Testis (tissue), 5 donors: ENCODE results near the gene HECA. TPM values are rescaled to one million over a fixed set of nuclear protein-coding genes. Genes with fewer than 3 reads are reported as not detected.
A peak's percentile ranks its signal among the peaks of the same experiment; 100 is the strongest.

ENCODE experiments used
- DNase-seq: peaks from one replicate; pipeline ENCODE4 v3.0.0-alpha.2; 2019
- H3K27ac ChIP-seq, 2 donors: fragments of 200-600 bp; sonication (generic); one replicate each; pipeline ENCODE4 v1.5.1; 2019
- H3K27me3 ChIP-seq: fragments of 200-600 bp; sonication (generic); one replicate; pipeline ENCODE4 v1.5.1; 2019
- H3K36me3 ChIP-seq: fragments of 200-600 bp; sonication (generic); one replicate; pipeline ENCODE4 v1.5.1; 2017; ENCODE audit warnings: low read depth; ENCODE audit errors: missing control alignments
- H3K4me1 ChIP-seq: fragments of 200-600 bp; sonication (generic); one replicate; pipeline ENCODE4 v1.5.1; 2019
- H3K4me3 ChIP-seq, 2 donors: fragments of 200-600 bp; sonication (generic); one replicate each; pipeline ENCODE4 v1.5.1; 2017 to 2019
- H3K9me3 ChIP-seq: fragments of 200-600 bp; sonication (generic); one replicate; pipeline ENCODE4 v1.5.1; 2017
- POLR2A ChIP-seq: fragments of 450-650 bp; IDR thresholded peaks from one replicate; pipeline ENCODE4 v1.6.1; 2017; ENCODE audit warnings: antibody characterized with exemption, mild to moderate bottlenecking, moderate library complexity
- WGBS, 2 donors: methylation state at CpG; one replicate each; pipeline ENCODE4 v1.1.5; 2018; 5-methylcytosine and 5-hydroxymethylcytosine counted together
- intact Hi-C: fragments of 100-400 bp; cut with DNase I; formaldehyde crosslinking; loops from one replicate; pipeline ENCODE4 v1.15.1; 2023; ENCODE audit warnings: low total_unique reads
- long read RNA-seq, 2 donors: transcript quantifications; one replicate each; lab custom pipeline, GENCODE V29; 2026
- polyA plus RNA-seq: library from polyadenylated mRNA; stranded (reverse); fragments of 350-450 nt; fragmentation: Illumina TruSeq; extraction: RNeasy Lipid Tissue Mini Kit (QIAGEN cat#74804); gene quantifications from one replicate; pipeline ENCODE4 v1.2.3, GENCODE V29; 2014; ENCODE audit warnings: low read depth, low replicate concordance; ENCODE audit not compliant: insufficient read depth
- total RNA-seq, 2 donors: library from RNA; depleted of rRNA; stranded (reverse); fragments of >200 nt; gene quantifications; one replicate each; pipeline ENCODE4 v1.2.3, GENCODE V29; 2016
- TF ChIP-seq, protein P1 (sequence below), 3 experiments: fragments of 450-650 bp in 2 of 3; fragments of 200-600 bp in 1 of 3; sonication (generic) in 1 of 3; IDR thresholded peaks; one replicate each; pipeline ENCODE4 v1.5.1; 2016 to 2019; ENCODE audit warnings: antibody characterized with exemption in 3 of 3, mild to moderate bottlenecking in 2 of 3, moderate library complexity in 1 of 3

Gene HECA, protein sequence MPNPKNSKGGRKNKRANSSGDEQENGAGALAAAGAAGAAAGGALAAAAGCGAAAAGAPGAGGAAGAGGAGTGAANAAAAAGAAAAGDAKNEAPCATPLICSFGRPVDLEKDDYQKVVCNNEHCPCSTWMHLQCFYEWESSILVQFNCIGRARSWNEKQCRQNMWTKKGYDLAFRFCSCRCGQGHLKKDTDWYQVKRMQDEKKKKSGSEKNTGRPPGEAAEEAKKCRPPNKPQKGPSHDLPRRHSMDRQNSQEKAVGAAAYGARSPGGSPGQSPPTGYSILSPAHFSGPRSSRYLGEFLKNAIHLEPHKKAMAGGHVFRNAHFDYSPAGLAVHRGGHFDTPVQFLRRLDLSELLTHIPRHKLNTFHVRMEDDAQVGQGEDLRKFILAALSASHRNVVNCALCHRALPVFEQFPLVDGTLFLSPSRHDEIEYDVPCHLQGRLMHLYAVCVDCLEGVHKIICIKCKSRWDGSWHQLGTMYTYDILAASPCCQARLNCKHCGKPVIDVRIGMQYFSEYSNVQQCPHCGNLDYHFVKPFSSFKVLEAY
- total RNA-seq (10 to 100 TPM; 40.2 to 47.4 TPM), polyA plus RNA-seq (19.1 TPM)
- long read RNA-seq, donor 1, full-length matches to known transcripts: 3 of 3 reads
- long read RNA-seq, donor 1, partial matches to known transcripts: 0 of 3 reads
- long read RNA-seq, donor 1, other reads (novel, unspliced or antisense): 0 of 3 reads
- long read RNA-seq, donor 2, full-length matches to known transcripts: 1 of 1 reads
- long read RNA-seq, donor 2, partial matches to known transcripts: 0 of 1 reads
- long read RNA-seq, donor 2, other reads (novel, unspliced or antisense): 0 of 1 reads

DNA sequence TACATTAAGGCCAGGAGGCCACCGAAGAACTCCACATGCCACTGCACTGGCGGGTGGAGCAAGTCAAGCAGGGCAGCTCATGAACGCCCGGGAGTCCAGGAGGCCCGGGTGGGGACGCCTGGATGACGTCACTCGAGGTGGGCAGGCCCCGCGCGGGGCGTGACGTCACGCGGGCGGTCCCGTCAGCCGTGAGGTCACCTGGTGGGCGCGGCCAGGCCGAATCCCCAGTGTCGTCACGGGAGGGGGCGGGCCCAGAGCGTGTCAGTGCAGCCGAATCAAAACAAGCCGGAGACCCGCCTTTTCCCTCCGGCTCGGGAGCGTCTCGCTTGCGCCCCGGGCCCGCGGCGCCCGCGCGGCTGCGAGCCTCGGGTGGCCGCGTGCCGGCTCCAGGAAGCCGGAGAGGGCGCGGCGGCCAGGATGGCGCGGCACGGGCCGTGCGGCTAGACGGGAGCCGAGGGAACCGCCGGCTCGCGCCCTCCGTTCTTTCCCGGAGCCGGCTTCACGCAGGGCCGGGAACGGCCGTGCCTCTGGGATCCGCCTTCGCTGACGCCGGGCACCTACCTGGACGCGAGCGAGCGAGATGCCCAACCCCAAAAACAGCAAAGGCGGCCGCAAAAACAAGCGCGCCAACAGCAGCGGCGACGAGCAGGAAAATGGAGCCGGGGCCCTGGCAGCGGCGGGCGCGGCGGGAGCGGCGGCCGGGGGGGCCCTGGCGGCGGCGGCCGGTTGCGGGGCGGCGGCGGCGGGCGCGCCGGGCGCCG, at the start of gene HECA:
HECA (plus strand) TSS at position 264 of the 761 bp plus-strand sequence; CDS start at position 581, 317 bp downstream.
- Histone ChIP-seq H3K4me3 (peak within 1 kb of the TSS; percentile 78 to 89), H3K27me3 (no peaks in the 10 kb centered on the region), H3K9me3 (no peaks in the 10 kb centered on the region), H3K36me3 (no peaks in the 10 kb centered on the region), H3K4me1 (peaks cover 13% of the 10 kb centered on the region), H3K27ac (peak within 1 kb of the TSS; percentile 90 to 98)
- TF ChIP-seq, protein P1, sequence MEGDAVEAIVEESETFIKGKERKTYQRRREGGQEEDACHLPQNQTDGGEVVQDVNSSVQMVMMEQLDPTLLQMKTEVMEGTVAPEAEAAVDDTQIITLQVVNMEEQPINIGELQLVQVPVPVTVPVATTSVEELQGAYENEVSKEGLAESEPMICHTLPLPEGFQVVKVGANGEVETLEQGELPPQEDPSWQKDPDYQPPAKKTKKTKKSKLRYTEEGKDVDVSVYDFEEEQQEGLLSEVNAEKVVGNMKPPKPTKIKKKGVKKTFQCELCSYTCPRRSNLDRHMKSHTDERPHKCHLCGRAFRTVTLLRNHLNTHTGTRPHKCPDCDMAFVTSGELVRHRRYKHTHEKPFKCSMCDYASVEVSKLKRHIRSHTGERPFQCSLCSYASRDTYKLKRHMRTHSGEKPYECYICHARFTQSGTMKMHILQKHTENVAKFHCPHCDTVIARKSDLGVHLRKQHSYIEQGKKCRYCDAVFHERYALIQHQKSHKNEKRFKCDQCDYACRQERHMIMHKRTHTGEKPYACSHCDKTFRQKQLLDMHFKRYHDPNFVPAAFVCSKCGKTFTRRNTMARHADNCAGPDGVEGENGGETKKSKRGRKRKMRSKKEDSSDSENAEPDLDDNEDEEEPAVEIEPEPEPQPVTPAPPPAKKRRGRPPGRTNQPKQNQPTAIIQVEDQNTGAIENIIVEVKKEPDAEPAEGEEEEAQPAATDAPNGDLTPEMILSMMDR (IDR thresholded peaks at IDR 0.05): no peak
- TF ChIP-seq POLR2A: peak; percentile 86
- WGBS, 2 donors: 1 to 9% methylated on average over 10 to 75 of the region's 105 CpGs
- peak; percentile 99 for DNase-seq
- intact Hi-C loops: no loop called here

DNA sequence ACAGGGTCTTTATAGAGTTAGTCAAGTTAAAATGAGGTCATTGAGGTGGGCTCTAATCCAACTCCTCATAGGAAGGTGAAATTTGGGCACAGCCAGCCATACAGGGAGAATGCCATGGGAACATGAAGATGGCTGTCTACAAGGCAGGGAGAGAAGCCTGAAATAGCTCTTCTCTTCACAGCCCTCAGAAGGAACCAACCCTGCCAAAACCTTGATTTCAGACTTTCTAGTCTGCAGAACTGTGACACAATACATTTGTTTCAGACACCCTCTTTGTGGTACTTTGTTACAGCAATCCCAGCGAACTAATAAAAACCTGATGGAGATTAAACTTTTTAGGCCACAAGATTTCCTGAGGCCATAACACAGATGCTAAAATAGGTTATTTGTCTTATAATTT, 43.1 kb upstream of the HECA start:
- no peaks in the 10 kb centered on the region for H3K27me3 ChIP-seq
- H3K4me3 ChIP-seq: no peak overlapping the region
- H3K4me1 ChIP-seq: no peaks in the 10 kb centered on the region
- no peaks in the 10 kb centered on the region for H3K36me3 ChIP-seq
- no peaks in the 10 kb centered on the region for H3K9me3 ChIP-seq
- no peak overlapping the region for H3K27ac ChIP-seq
- WGBS, 2 donors: 93 to 94% methylated on average over 1 of the region's 1 CpG
- no peak for DNase-seq
- TF ChIP-seq, protein P1 (IDR thresholded peaks at IDR 0.05): no peak
- TF ChIP-seq POLR2A: no peak
- intact Hi-C loops: no loop called here

DNA sequence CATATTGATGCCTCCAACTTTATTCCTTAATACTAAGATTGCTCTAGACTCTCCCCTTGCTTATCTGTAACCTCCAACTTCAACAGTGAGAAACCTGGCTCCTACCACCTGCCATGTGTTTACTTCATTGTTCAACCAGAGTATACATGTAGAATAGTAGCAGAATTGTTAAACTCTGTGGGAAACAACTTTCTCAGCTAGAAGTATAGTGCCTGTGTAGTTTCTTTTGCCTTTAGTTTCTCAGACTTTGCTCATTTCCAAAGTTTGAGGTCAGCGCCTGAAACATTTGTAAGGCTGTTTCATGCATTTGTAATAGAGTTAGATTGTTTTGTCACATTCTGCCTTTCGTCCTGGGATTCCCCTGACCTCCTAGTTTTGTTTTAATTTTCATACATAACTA, 34.9 kb upstream of the HECA start:
- no peak for DNase-seq

DNA sequence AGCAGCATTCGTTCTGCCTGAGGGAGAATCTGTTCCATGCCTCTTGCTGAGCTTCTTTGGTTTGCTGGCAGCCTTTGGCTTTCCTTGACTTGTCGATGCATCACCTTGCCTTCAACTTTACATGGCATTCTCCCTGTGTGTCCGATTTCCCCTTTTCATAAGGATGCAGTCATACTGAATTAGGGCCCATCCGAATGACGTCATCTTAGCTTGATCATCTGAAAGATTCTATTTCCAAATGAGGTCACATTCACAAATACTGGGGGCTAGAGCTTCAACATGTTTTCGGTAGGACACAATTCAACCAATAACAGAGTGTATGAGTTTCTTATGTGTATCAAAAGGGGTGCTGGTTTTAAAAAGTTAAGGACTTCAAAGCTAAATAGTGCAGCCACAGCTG, 27.8 kb upstream of the HECA start:
- intact Hi-C loops: no loop called here
- 88 to 92% methylated on average over 6 of the region's 6 CpGs for WGBS, 2 donors

More for the DNA sequence above, 34.9 kb upstream of the HECA start:
- TF ChIP-seq, protein P1 (IDR thresholded peaks at IDR 0.05): no peak
- no peak for TF ChIP-seq POLR2A
- no peaks in the 10 kb centered on the region for H3K27me3 ChIP-seq
- H3K36me3 ChIP-seq: no peaks in the 10 kb centered on the region
- H3K9me3 ChIP-seq: no peaks in the 10 kb centered on the region
- H3K4me1 ChIP-seq: no peaks in the 10 kb centered on the region
- intact Hi-C loops: no loop called here
- H3K27ac ChIP-seq: no peak overlapping the region
- WGBS, 2 donors: 83 to 95% methylated on average over 2 of the region's 2 CpGs
- no peak overlapping the region for H3K4me3 ChIP-seq

More for the DNA sequence above, 27.8 kb upstream of the HECA start:
- no peaks in the 10 kb centered on the region for H3K27me3 ChIP-seq
- H3K4me3 ChIP-seq: no peak overlapping the region
- no peaks in the 10 kb centered on the region for H3K9me3 ChIP-seq
- no peak for TF ChIP-seq POLR2A
- TF ChIP-seq, protein P1 (IDR thresholded peaks at IDR 0.05): no peak
- no peak for DNase-seq
- no peaks in the 10 kb centered on the region for H3K36me3 ChIP-seq
- no peak overlapping the region for H3K27ac ChIP-seq
- no peaks in the 10 kb centered on the region for H3K4me1 ChIP-seq
